HG03460 (cell line): ENCODE results near the gene ATR.
A peak's percentile ranks its signal among the peaks of the same experiment; 100 is the strongest.
"Not testable (repeated sequence)": the region's sequence is repeated elsewhere in the genome, so short reads cannot be mapped to it uniquely, and the experiment has no call there.

Experiments used
- ATAC-seq: cut with Tn5 transposase; IDR thresholded peaks from one replicate; pipeline ENCODE4 v1.9.1; 2021; ENCODE audit not compliant: unreplicated experiment

The ATR gene

DNA sequence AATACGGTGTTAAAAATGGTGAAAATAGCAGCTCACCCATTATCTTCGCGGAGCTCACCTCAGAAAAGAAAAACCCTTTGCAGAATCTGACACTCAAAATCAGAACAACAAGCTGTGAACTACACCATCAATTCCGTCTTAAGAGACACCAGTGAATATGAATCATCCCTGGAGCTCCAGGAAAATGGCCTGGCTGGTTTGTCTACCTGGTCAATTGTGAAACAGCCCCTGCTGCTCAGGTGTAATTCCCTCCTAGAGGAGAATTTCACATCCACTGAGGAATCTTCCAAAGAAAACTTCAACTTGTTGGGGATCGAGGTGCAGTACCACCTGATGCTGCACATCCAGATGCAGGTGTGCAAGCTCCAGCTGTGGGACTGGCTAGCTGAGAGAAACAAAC is 127.7 kb downstream of the ATR start:
- no peak for ATAC-seq

GRCh38 chr3:142450189-142450588 is 128.3 kb downstream of the ATR start:
- ATAC-seq = no peak

DNA sequence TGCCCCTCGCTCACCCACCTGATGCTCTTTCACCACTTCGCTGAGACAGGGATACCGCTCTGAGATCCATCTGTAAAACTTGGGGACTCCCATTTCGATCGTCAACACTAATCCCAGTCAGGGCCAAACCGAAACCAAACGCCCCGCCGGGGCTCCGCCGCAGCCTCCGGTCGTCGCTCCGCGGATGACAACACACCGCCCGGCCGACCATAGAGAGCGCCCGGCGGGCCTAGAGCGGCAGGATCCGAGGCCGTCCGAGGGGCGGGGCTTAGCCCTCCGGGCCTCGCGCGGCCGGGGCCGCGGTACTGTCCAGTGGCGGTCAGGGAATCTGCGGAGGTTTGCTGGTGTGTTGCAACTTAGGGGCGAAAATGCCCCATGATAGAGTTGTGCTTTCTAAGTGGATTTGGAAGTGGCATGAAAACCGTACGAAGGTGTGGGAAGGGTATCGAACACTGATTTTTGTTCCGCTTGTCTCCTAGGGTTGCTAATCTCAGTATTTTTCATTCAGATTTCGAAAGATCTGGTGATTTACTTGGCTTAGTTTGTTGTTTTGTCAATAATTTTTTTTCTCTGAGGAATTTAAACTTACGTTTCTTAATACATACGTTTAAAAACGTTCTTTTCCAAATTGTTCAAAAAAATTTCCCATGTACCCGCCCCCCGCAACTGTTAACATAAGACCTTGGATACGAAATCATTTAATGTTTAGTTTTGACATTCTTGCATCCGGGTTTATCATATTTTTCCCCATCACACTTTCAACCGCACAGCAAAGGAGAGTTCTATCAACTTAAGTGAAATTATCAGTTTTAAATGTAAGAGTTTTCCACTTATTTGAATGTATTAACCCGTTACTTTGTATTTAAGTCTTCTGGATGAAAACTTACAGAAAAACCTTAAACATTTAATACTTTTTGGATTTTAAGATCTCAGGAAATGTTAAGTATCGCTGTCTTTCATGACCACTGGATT is 130.4 kb downstream of the ATR start, which contains the start of gene XRN1:
Gene XRN1 (minus strand): TSS at position 186 of the 972 bp plus-strand sequence. CDS start 93 bp downstream, at position 93.
- peak; percentile 84 for ATAC-seq

- ATAC-seq = peak; percentile 34
Measured at GRCh38 chr3:142447301-142447851, 131.2 kb downstream of the ATR start.

DNA sequence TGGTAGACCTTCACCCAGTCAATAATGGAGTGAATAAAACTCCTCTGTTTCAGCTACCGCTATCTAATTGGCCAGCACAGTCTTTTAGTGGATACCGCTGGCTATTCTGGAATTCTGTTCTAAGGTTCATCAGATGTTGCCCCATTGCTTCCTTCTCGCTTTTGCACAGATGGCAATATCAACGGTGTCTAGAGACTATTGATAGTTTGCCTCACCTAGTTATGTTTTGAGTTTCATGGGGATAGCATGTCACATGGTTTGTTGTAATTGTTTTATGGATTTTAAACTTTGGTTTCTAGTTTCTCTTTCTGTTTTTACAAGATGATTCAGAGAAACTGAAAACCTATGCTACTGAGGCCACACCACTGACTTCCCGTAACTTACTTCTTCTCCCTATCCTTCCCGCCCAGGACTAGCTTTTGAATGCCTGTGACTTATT is 132.7 kb downstream of the ATR start:
- ATAC-seq = peak; percentile 50

DNA sequence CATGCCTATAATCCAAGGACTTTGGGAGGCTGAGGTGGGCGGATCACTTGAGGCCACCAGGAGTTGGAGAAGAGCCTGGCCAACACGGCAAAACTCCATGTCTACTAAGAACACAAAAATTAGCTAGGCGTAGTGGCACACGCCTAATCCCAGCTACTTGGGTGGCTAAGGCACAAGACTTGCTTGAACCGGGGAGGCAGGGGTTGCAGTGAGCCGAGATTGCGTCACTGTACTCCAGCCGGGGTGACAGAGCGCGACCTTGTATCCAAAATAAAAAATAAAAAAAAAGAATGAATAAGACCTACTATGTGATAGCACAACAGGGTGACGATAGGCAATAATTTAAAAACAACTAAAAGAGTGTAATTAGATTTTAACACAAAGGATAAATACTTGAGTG is 134.2 kb downstream of the ATR start:
- no peak for ATAC-seq

DNA sequence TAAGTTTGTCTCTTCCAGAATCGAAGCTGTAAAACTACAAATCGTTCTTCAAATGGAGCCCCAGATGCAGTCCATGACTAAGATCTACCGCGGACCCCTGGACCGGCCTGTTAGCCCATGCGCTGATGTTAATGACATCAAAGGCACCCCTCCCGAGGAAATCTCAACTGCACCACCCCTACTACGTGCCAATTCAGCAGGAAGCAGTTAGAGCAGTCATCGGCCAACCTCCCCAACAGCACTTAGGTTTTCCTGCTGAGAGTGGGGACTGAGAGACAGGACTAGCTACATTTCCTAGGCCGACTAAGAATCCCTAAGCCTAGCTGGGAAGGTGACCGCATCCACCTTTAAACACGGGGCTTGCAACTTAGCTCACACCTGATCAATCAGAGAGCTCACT is 135.5 kb downstream of the ATR start:
- not testable (repeated sequence) for ATAC-seq

DNA sequence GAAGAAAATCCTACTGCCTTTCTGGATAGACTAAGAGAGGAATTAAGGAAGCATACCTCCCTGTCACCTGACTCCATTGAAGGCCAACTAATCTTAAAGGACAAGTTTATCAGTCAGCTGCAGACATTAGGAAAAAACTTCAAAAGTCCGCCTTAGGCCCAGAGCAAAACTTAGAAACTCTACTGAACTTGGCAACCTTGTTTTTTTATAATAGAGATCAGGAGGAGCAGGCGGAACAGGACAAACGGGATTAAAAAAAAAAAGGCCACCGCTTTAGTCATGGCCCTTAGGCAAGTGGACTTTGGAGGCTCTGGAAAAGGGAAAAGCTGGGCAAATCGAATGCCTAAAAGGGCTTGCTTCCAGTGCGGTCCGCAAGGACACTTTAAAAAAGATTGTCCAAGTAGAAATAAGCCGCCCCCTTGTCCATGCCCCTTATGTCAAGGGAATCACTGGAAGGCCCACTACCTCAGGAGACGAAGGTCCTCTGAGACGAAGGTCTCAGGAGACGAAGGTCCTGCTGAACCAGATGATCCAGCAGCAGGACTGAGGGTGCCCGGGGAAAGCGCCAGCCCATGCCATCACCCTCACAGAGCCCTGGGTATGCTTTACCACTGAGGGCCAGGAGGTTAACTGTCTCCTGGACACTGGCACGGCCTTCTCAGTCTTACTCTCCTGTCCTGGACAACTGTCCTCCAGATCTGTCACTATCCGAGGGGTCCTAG is 138.9 kb downstream of the ATR start:
- not testable (repeated sequence) for ATAC-seq

DNA sequence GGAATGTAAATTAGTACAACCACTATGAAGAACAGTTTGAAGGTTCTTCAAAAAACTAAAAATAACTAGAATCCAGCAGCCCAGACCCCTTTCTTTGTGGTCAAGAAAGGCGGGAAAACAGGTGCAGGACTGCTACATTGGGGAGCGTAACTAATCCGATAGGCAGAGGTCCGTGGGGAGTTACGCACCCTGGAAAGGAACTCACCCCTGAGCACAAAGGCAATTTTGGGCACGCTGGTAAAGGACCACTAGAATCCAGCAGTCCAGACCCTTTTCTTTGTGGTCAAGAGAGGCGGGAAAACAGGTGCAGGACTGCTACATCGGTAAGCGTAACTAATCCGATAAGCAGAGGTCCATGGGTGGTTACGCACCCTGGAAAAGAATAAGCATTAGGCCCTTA is 140.4 kb downstream of the ATR start:
- not testable (repeated sequence) for ATAC-seq

DNA sequence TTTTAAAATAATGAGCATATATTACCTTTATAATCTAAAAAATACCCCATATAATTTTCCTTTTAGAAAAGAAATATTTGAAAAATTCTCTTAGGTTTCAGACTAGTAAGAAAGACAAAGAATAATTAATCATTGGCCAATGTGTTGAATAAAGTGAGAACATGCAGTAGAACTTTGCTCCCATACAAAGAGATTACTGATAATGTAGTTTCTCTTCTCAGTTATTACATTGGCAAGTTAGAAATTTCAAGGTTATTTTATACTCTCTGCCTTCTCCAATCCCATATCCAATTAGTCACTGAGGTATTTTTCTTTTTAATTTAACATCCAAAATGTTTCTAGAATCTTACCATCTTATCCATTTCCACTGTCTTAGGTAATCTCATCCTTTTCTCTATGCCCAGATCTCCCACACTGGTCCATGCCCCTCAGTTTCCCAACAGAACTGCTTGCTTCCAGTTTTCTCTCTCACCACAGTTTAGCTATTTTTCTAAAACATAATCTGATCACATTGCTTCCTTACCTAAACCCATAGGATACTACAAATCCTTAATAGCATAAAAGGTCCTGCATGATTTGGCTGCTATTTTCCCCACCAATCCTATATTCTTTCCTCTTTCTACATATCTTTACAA is 141.5 kb downstream of the ATR start:
- ATAC-seq = no peak

GRCh38 chr3:142434503-142434902 is 144.0 kb downstream of the ATR start:
- ATAC-seq = no peak

DNA sequence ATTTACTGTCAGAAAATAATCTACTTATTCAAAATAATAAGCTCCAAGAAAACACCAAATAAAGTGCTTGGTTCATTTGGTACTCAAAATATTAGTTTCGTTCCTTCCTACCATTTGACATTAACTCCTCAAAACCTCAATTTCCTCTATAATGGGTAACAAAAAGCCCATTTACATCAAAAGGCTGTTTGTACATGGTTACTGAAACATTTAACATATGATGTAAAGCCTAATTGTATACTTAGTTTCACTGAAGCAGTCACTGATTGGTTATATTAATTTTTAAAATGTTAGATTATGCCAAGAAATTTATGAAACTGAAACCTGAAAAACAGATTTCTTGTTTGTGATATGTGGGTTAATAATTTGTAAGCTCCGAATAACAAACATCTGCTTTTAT is 145.4 kb downstream of the ATR start:
- ATAC-seq = peak; percentile 85

DNA sequence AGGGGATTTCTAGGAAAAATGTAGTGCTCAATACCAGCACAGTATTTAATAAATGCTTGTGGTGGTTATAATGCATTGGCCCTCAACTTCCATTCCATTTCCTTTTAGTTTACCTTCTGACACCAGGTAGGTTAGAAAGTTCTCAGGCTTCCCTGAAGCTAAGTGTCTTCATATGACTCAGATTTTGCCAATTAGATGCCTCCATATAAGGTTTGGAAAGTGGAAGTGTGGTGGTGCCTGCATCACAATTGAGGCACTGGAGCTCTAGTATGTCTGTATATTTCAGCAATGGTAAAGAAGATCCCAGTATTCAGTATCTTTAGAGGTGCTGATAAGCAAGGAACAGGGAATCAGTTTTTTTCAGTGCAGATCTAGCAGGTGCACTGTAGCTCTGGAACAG is 149.0 kb downstream of the ATR start:
- ATAC-seq = no peak

- no peak for ATAC-seq
Measured at GRCh38 chr3:142424754-142425153, 153.8 kb downstream of the ATR start.

GRCh38 chr3:142418926-142419592 is 159.5 kb downstream of the ATR start:
- no peak for ATAC-seq

DNA sequence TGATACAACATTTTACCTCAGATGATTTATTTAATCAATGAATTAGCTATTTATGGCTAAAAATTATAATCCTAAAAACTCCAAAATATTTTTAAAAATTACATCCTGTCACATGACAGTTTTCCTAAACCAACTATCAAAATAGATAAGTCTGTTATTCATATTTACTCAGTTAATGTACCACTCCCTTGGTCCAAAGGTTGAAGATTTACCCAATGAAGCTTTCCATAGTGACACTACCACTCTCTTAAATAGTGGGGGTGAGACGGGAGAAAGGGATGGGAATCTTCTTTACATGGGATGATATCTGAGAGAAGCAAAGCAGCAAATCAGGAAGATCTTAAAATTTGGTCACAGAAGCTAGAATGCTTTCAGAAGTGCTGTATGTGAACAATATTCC is 161.2 kb downstream of the ATR start:
- ATAC-seq = no peak

DNA sequence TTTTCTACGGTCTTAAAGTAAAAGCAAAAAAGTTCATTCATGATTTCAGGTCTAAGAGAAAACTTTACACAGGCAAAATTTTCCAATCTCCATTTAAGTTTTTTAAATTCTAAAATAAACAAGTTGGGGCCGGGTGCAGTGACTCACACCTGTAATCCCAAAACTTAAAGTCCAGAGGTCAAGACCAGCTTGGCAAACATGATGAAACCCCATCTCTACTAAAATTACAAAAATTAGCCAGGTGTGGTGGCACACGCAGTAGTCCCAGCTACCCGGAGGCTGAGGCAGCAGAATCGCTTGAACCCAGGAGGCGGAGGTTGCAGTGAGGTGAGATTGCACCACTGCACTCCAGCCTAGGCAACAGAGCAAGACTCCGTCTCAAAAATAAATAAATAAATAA is 178.0 kb downstream of the ATR start:
- ATAC-seq = not testable (repeated sequence)
